ENCODE data around the gene CUZD1.

The CUZD1 gene

DNA sequence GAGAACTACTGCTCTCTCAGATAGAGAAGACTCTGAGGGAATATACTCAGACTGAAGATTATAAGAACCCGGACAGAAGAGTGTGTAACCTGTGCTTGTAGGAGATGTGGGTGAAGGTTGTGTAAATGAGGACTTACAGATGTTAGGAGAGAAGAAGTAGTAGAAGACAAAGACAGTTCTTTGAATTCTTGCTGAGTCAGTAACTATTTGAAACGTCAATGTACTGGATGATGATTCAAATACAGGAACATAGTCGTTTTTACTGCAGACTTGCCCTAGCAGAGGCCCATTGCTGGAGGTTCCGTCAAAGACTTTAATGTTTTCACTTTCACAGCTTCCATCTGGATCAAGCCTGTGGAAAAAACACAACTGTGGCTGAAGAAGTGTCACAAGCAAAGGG lies 6.8 kb downstream of the CUZD1 start:
- 0 out of 2 replicates have a peak, but pooled peaks cover 5% of the 10 kb centered on the region for H3K9me3 ChIP-seq (ENCODE audit: low read length)
- TF ChIP-seq EZH2 (IDR thresholded peaks at IDR 0.05; ENCODE audit: borderline replicate concordance, low read length): no peak
- TF ChIP-seq, protein P1, sequence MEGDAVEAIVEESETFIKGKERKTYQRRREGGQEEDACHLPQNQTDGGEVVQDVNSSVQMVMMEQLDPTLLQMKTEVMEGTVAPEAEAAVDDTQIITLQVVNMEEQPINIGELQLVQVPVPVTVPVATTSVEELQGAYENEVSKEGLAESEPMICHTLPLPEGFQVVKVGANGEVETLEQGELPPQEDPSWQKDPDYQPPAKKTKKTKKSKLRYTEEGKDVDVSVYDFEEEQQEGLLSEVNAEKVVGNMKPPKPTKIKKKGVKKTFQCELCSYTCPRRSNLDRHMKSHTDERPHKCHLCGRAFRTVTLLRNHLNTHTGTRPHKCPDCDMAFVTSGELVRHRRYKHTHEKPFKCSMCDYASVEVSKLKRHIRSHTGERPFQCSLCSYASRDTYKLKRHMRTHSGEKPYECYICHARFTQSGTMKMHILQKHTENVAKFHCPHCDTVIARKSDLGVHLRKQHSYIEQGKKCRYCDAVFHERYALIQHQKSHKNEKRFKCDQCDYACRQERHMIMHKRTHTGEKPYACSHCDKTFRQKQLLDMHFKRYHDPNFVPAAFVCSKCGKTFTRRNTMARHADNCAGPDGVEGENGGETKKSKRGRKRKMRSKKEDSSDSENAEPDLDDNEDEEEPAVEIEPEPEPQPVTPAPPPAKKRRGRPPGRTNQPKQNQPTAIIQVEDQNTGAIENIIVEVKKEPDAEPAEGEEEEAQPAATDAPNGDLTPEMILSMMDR (IDR thresholded peaks at IDR 0.05; ENCODE audit: low read length): no peak
- no peak overlapping the region for H2AFZ ChIP-seq (ENCODE audit: low read length)
- no peak overlapping the region for H3K27ac ChIP-seq (ENCODE audit: low read depth, low read length, poor library complexity, severe bottlenecking)
- H3K4me1 ChIP-seq (ENCODE audit: insufficient read depth, low read length, severe bottlenecking): no peaks in the 10 kb centered on the region
- peaks cover 17% of the 10 kb centered on the region for H3K36me3 ChIP-seq (ENCODE audit: insufficient read depth, low read length)
- H3K79me2 ChIP-seq (ENCODE audit: insufficient read depth, low read length): no peaks in the 10 kb centered on the region
- no peak overlapping the region for H3K4me3 ChIP-seq (ENCODE audit: low read depth, low read length, poor library complexity, severe bottlenecking)
- H3K4me2 ChIP-seq (ENCODE audit: low read length): no peak overlapping the region
- no peaks in the 10 kb centered on the region for H3K27me3 ChIP-seq (ENCODE audit: insufficient read depth, low read length)
- H3K9me2 ChIP-seq (ENCODE audit: low read depth, low read length): no peaks in the 10 kb centered on the region
- no peak overlapping the region for H3K9ac ChIP-seq (ENCODE audit: low read length)
- no peaks in the 10 kb centered on the region for H4K20me1 ChIP-seq (ENCODE audit: insufficient read depth, low read length)
- H3F3A ChIP-seq (ENCODE audit: insufficient read depth, low read length): no peaks in the 10 kb centered on the region

DNA sequence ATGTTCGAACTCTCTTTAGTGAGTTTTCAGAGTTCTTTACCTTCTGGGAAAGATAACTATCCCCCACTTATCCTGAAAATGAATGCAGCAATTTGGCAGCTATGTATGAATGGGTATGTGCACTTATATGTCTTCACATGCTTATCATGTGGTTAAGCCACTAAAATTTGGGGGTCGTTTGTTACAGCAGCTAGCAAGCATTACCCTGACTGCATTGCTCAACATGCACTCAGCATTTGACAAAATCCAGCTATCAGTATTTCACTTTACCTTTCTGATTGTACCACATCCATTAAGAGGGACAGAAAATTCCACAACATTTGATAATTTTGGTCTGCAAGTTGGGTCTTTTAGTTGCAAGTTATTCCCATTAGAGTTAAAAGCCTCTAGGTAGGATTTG lies 9.7 kb downstream of the CUZD1 start:
- Histone ChIP-seq H4K20me1 (ENCODE audit: insufficient read depth, low read length) (no peaks in the 10 kb centered on the region), H3K27ac (ENCODE audit: low read depth, low read length, poor library complexity, severe bottlenecking) (no peak overlapping the region), H2AFZ (ENCODE audit: low read length) (no peak overlapping the region), H3K9me2 (ENCODE audit: low read depth, low read length) (no peaks in the 10 kb centered on the region), H3K4me1 (ENCODE audit: insufficient read depth, low read length, severe bottlenecking) (no peaks in the 10 kb centered on the region), H3K79me2 (ENCODE audit: insufficient read depth, low read length) (no peaks in the 10 kb centered on the region), H3K4me2 (ENCODE audit: low read length) (no peak overlapping the region), H3K9ac (ENCODE audit: low read length) (no peak overlapping the region), H3K36me3 (ENCODE audit: insufficient read depth, low read length) (peaks cover 6% of the 10 kb centered on the region), H3K4me3 (ENCODE audit: low read depth, low read length, poor library complexity, severe bottlenecking) (no peak overlapping the region), H3F3A (ENCODE audit: insufficient read depth, low read length) (no peaks in the 10 kb centered on the region), H3K27me3 (ENCODE audit: insufficient read depth, low read length) (no peaks in the 10 kb centered on the region), H3K9me3 (ENCODE audit: low read length) (no peaks in the 10 kb centered on the region)
- TF ChIP-seq EZH2 (IDR thresholded peaks at IDR 0.05; ENCODE audit: borderline replicate concordance, low read length): no peak
- TF ChIP-seq, protein P1 (IDR thresholded peaks at IDR 0.05; ENCODE audit: low read length): no peak

DNA sequence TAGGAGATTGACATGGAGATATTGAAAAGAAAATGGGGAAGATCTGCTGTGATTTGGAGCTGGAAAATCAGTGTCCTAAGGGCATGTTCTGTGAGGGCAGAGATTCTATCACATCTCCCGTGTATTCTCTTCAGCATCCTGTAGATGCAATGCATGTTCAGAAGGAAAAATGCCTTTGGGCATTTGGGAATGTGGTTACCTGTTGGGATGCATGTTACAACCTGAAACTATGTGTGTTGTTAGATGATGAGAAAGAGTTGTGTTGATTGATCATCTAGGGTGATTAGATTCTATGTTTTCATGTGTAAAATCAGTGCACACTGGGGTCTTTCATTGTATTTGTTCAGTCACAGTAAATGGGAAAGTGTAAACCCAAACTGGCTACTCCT lies 14.7 kb downstream of the CUZD1 start:
- no peaks in the 10 kb centered on the region; the same call in none of the 2 replicates for H3K36me3 ChIP-seq (ENCODE audit: insufficient read depth, low read length)
- no peaks in the 10 kb centered on the region for H3K9me2 ChIP-seq (ENCODE audit: low read depth, low read length)
- no peak overlapping the region for H2AFZ ChIP-seq (ENCODE audit: low read length)
- no peak overlapping the region for H3K4me2 ChIP-seq (ENCODE audit: low read length)
- no peak for TF ChIP-seq EZH2 (IDR thresholded peaks at IDR 0.05; ENCODE audit: borderline replicate concordance, low read length)
- TF ChIP-seq, protein P1 (IDR thresholded peaks at IDR 0.05; ENCODE audit: low read length): no peak
- H3K79me2 ChIP-seq (ENCODE audit: insufficient read depth, low read length): no peaks in the 10 kb centered on the region
- no peak overlapping the region for H3K9ac ChIP-seq (ENCODE audit: low read length)
- no peaks in the 10 kb centered on the region for H4K20me1 ChIP-seq (ENCODE audit: insufficient read depth, low read length)
- H3K9me3 ChIP-seq (ENCODE audit: low read length): no peaks in the 10 kb centered on the region
- H3K27ac ChIP-seq (ENCODE audit: low read depth, low read length, poor library complexity, severe bottlenecking): no peak overlapping the region
- no peaks in the 10 kb centered on the region for H3K4me1 ChIP-seq (ENCODE audit: insufficient read depth, low read length, severe bottlenecking)
- no peaks in the 10 kb centered on the region for H3F3A ChIP-seq (ENCODE audit: insufficient read depth, low read length)
- H3K27me3 ChIP-seq (ENCODE audit: insufficient read depth, low read length): no peaks in the 10 kb centered on the region
- H3K4me3 ChIP-seq (ENCODE audit: low read depth, low read length, poor library complexity, severe bottlenecking): no peak overlapping the region
